RWPE1 (cell line): Measurements from ENCODE around the gene PTTG1.

Experiments used
- CTCF ChIA-PET: fragments of 350-600 bp; sonication (Branson Sonifier 250); formaldehyde crosslinking; extraction: SDS; loops from one replicate; lab custom pipeline; 2021; lab: Yijun Ruan, JAX
- POLR2A ChIA-PET: fragments of 400-600 bp; formaldehyde crosslinking; extraction: SDS; loops from one replicate; lab custom pipeline; 2020; ENCODE audit warnings: antibody characterized with exemption; ENCODE audit not compliant: low non-redundant PET; lab: Yijun Ruan, JAX
- DNase-seq: peaks from one replicate; pipeline ENCODE4 v3.0.0; 2012; ENCODE audit warnings: low spot score
- H3K27ac ChIP-seq: fragments of 450-650 bp; 2 replicates; pipeline ENCODE4 v1.5.1; 2017
- CTCF ChIP-seq: fragments of 450-650 bp; conservative IDR thresholded peaks from 2 replicates; pipeline ENCODE4 v1.5.1; 2017; ENCODE audit warnings: low read depth, mild to moderate bottlenecking

Gene PTTG1

GRCh38 chr5:160475864-160476438 lies 54.3 kb downstream of the PTTG1 start:
- DNase-seq, result no peak
- H3K27ac ChIP-seq, result no peak overlapping the region
- ChIA-PET CTCF (no interaction called here), POLR2A (no interaction called here)
- TF ChIP-seq CTCF, result no peak

- DNase-seq, result no peak
- no peak overlapping the region for H3K27ac ChIP-seq
- POLR2A ChIA-PET, result no interaction called here
- no peak for TF ChIP-seq CTCF
- CTCF ChIA-PET, result no interaction called here
Measured at GRCh38 chr5:160477266-160477970, 55.8 kb downstream of the PTTG1 start.

- ChIA-PET POLR2A (no interaction called here), CTCF (interaction anchor here (0.6 kb wide), 1 partner anchor 361 kb away, joined by 3 read pairs; no protein-coding TSS in a partner anchor)
- TF ChIP-seq CTCF, result no peak
- DNase-seq, result no peak
- H3K27ac ChIP-seq, result no peak overlapping the region
Measured at GRCh38 chr5:160478163-160478562, 56.5 kb downstream of the PTTG1 start.
